NCI-H69 (cell line): Measurements from ENCODE around the gene HSD17B12.
A peak's percentile ranks its signal among the peaks of the same experiment; 100 is the strongest.
"Not testable (repeated sequence)": the region's sequence is repeated elsewhere in the genome, so short reads cannot be mapped to it uniquely, and the experiment has no call there.

Experiments used
- DNase-seq: peaks from one replicate; lab custom pipeline; 2025; lab: John Stamatoyannopoulos, UW

The HSD17B12 gene

DNA sequence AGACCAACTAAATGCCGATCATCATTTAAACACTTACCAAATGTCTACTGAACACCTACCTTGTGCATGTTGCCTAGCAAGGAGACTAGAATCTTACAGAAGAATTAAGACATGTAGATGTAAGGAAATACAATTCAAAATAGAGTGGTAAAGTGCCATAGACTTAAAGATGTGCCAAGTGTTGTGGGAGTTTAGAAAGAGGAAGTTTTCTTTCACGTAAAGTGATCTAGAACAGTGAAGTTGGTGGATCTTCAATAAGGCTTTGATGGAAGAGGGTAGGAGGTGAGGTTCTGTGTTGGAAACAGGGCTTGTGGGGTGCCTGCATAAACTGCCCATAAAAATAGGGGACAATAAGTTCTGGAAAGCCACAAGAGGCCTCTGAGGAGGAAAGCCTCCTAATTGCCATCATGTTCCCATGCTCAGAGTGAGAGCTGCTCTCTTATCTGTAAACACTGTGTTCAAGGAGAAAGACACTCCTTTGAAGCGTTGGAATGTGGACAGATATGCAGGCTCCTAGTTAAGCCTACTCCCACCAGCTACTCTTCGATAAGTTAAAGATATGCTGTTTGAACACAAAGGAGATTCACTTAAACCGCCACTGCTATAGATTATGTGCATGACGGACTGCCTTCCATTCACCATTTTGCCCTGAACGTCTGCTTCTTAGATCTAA, 66.7 kb downstream of the HSD17B12 start:
- no peak for DNase-seq

DNA sequence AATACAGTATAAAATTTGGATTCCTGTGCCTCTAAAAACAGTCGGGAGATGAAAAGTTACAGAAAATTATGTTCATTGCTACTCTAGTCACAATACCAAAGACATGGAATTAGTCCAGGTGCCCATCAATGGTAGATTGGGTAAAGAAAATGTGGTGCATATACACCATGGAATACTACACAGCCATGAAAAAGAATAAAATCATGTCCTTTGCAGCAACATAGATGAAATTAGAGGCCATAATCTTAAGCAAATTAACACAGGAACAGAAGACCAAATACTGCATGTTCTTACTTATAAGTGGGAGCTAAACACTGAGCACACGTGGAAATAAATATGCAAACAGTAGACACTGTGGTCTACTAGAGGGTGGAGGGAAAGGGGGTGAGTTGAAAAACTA, 67.6 kb downstream of the HSD17B12 start:
- DNase-seq: no peak

DNA sequence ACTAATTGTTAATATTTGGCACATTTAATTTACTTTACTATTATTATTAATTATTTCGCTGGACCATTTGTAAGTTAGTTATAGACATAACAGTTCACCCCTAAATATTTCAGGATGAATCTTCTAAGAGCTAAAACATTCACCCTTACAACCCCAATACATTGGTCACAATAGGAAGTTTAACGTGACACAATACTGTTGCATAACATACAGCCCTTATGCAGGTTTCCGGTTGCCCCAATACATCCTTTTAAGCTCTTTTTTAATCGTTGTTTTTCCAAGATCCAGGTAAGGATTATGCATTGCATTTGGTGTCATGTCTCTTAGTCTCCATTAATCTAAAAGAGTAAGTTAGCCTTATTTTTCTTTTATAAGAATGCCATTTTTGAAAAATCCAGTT, 71.2 kb downstream of the HSD17B12 start:
- DNase-seq: no peak

DNA sequence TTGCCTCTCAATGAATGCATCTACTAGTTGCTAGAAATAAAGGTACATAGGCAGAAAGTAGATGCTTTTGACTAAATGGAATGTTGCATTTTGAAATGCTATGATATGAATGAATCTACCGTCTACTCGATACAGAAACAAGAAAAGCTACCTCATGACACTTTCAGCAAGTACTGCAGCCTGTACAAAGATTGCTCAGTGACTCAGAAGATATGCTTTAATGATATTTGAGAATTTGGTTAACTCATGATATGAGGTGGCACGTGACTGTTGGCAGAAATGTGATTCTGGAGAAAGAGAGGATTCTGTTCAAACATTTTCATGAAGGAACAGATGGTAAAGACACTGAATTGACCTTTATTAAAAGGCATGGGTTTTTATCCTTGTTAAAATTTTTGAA, 76.0 kb downstream of the HSD17B12 start:
- DNase-seq: no peak

DNA sequence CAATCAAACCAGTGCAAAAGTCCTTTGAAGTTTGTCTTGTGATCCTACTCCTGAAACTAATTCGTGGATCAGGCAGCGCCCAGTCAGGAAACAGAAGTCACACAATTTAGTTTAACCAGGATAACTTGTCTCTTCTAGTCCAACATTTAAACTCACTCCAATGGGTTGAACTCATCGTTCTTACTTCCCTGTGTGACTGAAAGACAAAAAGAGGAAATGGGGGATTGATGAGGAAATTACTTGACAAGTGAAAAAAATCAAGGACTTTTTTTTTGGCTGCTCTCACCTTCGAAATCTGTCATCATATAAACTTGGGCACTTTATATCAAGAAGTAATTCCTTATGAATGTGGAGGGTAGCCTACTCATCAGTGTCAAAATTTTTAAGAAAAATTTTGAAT, 78.4 kb downstream of the HSD17B12 start:
- DNase-seq: no peak

DNA sequence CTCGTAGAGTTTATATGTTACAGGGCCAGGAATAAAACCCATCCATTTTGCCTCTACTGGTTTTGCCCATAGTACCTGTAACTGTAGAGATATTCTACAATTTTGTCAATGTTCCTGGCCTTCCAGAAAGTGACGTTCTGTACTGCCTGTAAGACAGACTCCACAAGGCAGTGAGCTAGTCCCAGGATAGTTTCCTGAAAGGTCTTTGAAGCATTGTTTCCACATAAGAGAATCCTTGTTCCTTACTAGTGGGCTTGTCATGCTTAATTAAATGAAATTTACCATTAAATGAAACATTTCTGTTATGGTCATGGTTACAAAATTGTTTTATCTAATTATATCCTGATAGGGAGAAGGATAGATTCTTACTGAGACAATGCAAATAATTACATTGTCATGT, 80.4 kb downstream of the HSD17B12 start:
- DNase-seq: no peak

DNA sequence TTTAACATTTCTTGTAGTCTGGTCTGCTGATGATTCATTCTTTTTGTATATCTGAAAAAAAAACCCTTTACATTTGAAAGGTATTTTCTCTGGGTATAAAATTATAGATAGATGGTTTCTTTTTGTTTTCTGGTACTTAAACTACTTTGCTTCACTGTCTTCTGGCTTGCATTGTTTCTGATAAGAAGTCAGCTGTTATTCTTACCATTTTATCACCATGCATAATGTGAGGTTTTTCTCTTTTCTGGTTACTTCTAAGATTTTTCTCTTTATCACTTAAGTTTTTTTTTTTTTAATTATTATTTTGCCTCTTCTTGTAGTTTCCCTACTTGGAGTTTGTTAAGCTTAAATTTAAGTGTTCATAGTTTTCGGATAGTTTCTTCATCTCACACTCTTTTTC, 84.7 kb downstream of the HSD17B12 start:
- no peak for DNase-seq

DNA sequence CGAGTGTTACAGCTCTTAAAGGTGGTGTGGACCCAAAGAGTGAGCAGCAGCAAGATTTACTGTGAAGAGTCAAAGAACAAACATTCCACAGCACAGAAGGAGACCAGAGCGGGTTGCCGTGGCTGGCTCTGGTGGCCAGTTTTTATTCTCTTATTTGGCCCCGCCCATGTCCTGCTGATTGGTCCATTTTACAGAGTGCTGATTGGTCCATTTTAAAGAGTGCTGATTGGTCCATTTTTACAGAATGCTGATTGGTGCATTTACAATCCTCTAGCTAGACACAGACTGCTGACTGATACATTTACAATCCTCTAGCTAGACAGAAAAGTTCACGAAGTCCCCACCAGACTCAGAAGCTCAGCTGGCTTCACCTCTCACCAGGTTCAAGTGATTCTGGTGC, 88.1 kb downstream of the HSD17B12 start:
- not testable (repeated sequence) for DNase-seq

DNA sequence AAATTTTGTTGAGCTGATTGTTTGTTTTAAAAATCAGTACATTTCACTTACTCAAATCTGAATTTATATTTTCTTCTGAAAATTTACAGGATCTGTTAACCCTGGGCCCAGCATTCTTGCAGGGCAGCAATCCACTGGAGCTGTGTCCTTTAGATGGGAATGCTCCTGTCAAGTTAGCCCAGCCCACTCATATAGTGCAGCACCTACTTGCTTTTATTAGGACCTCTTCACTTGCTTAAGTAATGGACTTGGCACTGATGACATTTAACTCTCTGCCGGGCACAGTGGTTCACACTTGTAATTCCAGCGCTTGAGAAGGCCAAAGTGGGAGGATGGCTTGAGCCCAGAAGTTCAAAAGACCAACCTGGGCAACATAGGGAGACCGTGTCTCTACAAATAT, 89.6 kb downstream of the HSD17B12 start:
- no peak for DNase-seq

DNA sequence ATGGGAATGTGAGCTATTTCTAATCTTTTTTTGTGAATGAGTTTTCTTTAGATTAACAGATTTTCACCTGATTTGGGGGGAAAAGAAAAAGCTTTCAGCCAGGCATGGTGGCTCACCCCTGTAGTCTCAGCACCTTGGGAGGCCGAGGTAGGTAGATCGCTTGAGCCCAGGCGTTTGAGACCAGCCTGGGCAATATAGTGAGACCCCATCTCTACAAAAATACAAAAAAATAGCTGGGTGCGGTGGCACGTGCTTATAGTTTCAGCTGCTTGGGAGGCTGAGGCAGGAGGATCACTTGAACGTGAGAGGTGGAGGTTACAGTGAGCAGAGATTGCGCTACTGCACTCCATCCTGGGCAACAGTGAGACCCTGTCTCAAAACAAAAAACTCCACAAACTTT, 92.2 kb downstream of the HSD17B12 start:
- DNase-seq: no peak

DNA sequence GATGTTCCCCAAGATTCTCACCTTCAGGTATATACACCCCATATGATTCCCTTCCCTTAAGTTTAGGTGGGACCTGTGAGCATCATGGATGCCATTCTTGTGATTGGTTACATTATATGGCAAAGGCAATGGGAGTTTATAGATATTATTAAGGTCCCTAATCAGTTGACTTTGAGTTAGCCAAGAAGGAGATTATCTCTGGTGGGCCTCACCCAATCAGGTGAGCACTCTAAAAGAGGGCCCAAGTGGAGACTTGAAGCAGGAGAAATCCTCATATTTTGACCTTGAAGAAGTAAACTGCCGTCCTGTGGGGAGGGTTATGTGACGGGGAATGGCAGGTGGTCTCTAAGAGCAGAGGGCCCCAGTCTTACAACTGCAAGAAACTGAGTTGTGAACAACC, 94.2 kb downstream of the HSD17B12 start:
- DNase-seq: no peak

DNA sequence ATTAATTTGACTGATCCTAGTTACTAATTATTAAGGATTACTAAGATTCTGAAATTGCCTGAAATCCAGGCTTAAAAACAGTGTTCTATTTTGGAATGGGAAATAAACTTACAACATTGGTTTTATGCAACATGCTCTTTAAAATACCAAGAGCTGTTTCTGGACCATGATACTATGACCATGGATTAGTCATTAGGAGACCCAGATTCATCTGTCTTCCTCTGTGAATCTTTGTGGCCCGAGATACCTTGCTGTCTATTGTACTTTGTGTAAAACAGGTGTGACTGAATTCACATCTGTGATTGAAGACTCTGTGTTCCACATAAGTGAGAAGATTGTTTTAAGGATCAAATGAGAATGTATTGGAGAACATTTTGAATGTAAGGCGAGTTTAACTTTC, 98.8 kb downstream of the HSD17B12 start:
- DNase-seq: no peak

DNA sequence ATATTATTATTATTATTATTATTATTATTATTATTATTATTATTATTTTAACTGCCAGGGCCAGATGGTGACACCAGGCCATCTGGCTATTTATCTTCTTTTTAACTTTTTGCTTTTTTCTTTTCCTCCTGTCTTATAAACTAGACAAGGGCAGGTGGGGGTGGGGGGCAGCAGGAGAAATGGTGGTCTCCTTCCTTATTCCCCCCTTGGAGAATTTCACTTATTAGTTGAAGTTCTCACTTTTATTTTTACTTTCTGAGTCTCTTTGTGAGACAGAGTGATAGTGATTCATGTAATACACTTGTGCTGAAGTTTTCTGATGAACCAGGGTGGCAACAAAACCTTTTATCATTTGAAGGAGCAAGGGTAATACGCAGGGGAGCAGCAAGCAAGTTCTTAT, 103.8 kb downstream of the HSD17B12 start:
- no peak for DNase-seq

DNA sequence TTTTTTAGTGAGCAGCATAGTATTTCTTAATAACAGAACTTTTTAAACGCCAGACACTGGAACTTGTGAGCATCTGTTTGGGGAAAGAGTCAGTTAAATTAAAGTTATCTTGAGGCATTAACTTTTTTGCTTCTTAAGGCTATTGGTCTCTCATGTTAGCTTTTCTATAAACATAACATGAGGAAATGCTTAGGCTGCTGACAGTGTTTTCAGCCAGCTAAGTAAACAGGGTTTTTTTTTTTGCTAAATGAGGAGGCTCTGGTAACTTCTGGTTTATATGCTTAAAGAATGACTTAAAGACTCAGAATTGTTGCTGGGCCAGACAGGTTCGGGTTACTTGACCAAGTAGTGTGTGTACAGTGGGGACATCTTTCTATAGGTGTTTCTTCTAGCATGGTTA, 104.3 kb downstream of the HSD17B12 start:
- no peak for DNase-seq

DNA sequence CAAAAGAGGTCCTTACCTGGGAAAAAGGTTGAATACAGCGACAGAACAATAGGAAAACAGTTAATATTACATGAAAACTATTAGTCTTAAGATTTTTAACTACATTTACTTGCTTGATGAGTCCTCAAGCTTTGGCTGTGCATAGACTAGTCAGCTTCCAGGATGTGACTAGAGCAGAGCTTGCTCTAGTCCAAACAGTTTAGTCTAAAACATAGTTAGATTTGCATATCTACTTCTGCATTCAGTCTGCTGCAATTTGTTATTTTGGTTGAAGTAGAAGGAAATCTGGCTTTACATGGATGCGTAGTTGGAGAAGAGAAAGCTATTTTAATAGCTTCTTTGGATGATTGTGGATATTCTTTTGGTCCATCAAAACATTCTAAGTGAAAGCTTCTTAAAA, 104.8 kb downstream of the HSD17B12 start:
- DNase-seq: no peak

DNA sequence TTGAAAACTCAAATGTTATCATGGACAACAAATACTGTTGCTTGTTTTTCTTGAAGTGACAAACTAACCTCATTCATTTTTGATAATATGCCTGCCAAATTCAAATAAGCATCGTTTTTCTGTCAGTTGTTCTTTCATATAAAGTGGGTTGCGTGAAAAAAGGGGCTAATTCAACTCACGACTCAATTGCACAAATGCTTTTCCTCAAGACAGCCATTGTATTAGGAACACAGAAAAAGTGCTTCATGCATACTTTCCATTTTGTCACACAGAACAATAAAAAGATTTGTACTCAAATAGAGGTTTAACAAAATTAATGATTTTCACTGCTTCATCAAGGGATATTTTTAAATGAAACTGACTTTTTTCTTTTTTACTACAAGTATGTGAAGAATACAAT, 105.5 kb downstream of the HSD17B12 start:
- no peak for DNase-seq

DNA sequence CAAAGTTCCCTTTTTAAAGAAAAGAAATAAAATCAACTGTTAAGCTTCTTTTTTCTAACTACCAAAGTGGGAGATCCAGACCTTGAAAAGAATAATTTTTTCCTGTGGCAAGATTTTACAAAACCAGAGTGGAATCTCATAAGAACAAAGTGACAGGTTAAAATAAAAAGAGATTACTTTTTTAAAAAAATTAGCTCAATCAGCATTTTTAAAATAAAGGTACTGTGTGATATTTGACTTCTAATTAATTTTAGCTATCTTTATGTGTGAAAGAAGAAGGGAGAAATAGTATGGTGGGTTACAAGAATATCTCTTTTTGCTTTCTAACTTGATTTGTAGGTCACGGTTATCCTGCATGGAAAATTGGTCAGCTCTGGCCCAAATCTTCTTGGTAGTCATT, 107.3 kb downstream of the HSD17B12 start:
- no peak for DNase-seq

DNA sequence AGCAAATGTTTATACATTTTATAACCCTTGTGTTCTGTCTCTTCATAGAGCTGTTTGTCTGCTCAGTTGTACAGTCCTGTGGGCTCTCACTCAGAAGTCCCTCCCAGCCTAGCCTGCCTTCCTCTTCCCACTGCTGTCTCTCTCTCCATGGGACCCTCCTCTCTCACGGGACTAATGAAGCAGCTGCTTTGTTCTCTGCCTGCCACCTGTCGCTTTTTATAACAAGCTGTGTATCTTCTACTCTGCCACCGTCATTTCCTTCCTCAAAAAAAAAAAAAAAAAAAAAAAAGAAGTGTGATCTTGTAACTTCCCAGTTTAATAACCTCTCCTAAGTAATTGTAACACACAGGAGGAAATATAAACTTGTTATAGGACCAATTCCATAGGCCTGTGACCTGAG, 107.9 kb downstream of the HSD17B12 start:
- DNase-seq: peak; percentile 22

DNA sequence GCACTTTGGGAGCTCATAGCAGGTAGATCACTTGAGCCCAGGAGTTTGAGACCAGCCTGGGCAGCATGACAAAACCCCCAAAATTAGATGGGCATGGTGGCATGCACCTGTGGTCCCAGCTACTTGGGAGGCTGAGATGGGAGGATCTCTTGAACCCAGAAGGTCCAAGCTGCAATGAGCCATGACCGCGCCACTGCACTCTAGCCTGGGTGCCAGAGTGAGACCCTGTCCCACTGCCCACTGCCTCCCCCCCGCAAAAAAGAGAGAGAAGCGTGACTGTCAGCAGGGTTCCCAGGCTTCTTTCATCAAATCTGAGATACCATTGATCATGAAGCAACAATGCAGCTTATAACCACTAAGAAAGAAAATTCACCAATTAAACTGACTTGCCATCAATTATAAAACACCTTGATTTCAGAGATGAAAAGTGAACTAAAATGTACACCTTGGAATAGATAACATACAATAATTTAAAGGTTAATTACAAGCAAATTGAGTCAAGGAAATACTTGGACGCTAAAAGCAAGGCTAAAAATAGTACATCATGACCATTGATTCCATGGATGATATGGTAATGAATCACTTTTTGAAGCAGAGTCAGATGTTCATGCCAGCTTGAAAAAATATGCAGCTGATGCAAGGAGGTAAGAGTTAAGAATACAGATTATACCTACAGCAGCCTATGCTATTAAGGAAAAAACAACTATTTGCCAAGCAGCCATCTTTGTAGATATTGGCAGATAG, 109.3 kb downstream of the HSD17B12 start:
- no peak for DNase-seq

DNA sequence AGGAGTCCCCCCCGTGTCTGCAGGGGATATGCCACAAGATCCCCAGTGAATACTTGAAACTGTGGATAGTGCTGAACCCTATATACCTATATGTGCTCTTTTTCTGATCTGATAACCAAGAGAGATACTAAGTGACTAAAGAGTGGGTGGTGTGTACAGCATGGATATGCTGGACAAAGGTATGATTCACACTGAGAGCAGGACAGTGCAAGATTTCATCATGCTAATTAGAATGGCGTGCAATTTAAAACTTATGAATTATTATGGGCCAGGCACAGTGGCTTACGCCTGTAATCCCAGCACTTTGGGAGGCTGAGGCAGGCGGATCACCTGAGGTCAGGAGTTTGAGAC, 109.9 kb downstream of the HSD17B12 start:
- no peak for DNase-seq

DNA sequence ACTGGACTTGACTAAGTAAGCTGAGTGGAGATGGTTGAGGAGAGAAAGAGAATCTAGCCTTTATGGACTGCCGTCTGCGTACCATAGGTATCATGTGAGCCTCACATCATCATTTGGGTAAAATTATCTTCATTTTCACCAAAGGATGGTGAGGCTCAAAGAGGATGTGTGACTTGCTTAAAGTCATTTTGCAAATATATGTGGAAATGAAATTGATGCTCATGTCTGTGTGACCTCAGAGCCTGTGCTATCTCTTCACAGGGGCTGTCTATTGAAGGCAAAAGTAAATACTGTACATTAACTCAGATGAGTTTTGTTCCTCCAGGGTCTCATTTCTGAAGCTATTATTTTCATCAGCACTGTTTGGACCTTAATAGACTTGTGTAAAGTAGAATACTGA, 116.8 kb downstream of the HSD17B12 start:
- DNase-seq: no peak

DNA sequence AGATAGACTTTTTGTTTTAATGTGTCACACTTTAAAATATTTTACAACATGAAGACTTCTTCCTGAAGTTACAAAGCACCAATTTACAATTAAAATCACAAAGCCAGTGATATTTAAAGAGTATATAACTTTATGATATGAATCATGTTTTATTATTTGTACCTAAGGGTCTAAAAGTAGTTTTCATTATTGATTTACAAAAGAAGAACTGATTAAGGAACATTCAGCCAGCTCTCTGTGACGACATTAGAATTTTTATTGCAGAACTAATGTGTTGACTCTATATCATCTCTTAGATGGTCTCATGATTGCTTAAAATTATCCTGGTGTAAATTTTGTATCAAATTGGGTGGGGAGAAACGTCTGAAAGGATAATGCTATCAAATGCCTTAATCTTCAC, 117.3 kb downstream of the HSD17B12 start:
- no peak for DNase-seq

DNA sequence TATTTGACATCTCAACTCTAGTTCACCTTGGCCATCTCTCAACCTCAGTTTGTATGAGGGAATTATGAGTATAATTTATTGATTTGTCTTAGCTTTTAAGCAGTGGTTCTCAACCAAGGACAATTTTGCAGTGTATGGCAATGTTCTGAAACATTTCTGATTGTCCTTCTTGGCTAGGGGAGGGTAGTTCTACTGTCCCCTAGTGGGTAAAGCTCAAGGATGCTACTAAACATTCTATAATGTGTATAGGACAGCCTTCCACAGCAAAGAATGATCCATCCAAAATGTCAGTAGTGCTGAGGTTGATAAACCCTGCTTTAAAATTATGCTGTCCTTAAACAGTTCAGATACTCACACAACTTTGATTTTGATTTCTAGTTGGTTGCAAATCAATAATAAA, 122.0 kb downstream of the HSD17B12 start:
- peak; percentile 4 for DNase-seq

DNA sequence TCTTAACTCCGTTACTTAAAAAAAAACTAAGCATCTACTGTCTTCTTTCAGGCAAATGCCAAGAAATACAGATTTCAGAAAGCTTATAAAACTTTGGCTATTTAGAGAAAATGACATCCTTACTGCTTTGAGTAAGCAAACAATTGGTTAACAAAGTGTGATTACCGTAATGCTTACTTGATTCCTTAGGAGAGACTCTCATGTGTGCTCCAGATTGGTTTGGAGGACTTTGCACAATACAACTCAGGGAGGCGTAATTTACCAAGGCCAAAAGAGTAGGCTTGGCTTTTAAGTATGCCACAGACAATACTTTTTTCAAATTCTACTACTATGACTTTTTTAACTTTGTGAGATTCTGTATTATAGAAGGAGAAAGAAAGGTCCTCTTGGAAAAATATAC, 123.2 kb downstream of the HSD17B12 start:
- DNase-seq: no peak
